ENCODE results near the gene SMPD3. TPM values are rescaled to one million over a fixed set of nuclear protein-coding genes. Genes with fewer than 3 reads are reported as not detected.

SMPD3 gene
- total RNA-seq, 4 donors from 2014 or later, result 51.1 to 168 (median 68.9) TPM

GRCh38 chr16:68368301-68368888 is 79.9 kb downstream of the SMPD3 start:
- Histone ChIP-seq H3K4me1 (no peaks in the 10 kb centered on the region), H3K36me3 (no peaks in the 10 kb centered on the region), H3K27me3 (peaks cover 6% of the 10 kb centered on the region), H3K4me3 (no peak overlapping the region), H3K9me3 (no peaks in the 10 kb centered on the region), H3K27ac (no peak overlapping the region)
- no peak for DNase-seq
- intact Hi-C loops (cut with DNase I; ENCODE audit: low total_unique reads) (no loop called here), in situ Hi-C loops (cut with MboI; ENCODE audit: low pct_ligation_motif_present in 1 of 4, low pct_unique_long_range_greater_than_20kb in 1 of 4, low sequenced_read_pairs in 3 of 4) (no loop called here)
- TF ChIP-seq POLR2A (IDR thresholded peaks at IDR 0.05) (no peak), POLR2AphosphoS5 (IDR thresholded peaks at IDR 0.05) (no peak), EP300 (IDR thresholded peaks at IDR 0.05; ENCODE audit: low read depth) (no peak)
- TF ChIP-seq, protein P1, sequence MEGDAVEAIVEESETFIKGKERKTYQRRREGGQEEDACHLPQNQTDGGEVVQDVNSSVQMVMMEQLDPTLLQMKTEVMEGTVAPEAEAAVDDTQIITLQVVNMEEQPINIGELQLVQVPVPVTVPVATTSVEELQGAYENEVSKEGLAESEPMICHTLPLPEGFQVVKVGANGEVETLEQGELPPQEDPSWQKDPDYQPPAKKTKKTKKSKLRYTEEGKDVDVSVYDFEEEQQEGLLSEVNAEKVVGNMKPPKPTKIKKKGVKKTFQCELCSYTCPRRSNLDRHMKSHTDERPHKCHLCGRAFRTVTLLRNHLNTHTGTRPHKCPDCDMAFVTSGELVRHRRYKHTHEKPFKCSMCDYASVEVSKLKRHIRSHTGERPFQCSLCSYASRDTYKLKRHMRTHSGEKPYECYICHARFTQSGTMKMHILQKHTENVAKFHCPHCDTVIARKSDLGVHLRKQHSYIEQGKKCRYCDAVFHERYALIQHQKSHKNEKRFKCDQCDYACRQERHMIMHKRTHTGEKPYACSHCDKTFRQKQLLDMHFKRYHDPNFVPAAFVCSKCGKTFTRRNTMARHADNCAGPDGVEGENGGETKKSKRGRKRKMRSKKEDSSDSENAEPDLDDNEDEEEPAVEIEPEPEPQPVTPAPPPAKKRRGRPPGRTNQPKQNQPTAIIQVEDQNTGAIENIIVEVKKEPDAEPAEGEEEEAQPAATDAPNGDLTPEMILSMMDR (IDR thresholded peaks at IDR 0.05), result no peak
- 59 to 65% methylated on average over 3 to 12 of the region's 12 CpGs for WGBS, 2 donors (ENCODE audit: low coverage in 1 of 2)

GRCh38 chr16:68367891-68368290 is 80.4 kb downstream of the SMPD3 start:
- TF ChIP-seq, protein P1 (IDR thresholded peaks at IDR 0.05), result no peak
- TF ChIP-seq POLR2AphosphoS5 (IDR thresholded peaks at IDR 0.05), result no peak
- no peak for TF ChIP-seq EP300 (IDR thresholded peaks at IDR 0.05; ENCODE audit: low read depth)
- TF ChIP-seq POLR2A (IDR thresholded peaks at IDR 0.05), result no peak
- H3K9me3 ChIP-seq, result no peaks in the 10 kb centered on the region
- in situ Hi-C loops (cut with MboI; ENCODE audit: low pct_ligation_motif_present in 1 of 4, low pct_unique_long_range_greater_than_20kb in 1 of 4, low sequenced_read_pairs in 3 of 4), result no loop called here
- no peak overlapping the region for H3K4me3 ChIP-seq
- WGBS, 2 donors (ENCODE audit: low coverage in 1 of 2), result 92% methylated on average over 14 of the region's 14 CpGs; no CpG with 5 or more reads in 1 of the 2 donors
- H3K27me3 ChIP-seq, result peaks cover 6% of the 10 kb centered on the region
- no peak for DNase-seq
- intact Hi-C loops (cut with DNase I; ENCODE audit: low total_unique reads), result no loop called here
- no peaks in the 10 kb centered on the region for H3K4me1 ChIP-seq
- no peaks in the 10 kb centered on the region for H3K36me3 ChIP-seq
- H3K27ac ChIP-seq, result no peak overlapping the region

GRCh38 chr16:68367440-68367839 is 80.9 kb downstream of the SMPD3 start:
- H3K4me3 ChIP-seq, result no peak overlapping the region
- intact Hi-C loops (cut with DNase I; ENCODE audit: low total_unique reads) (no loop called here), in situ Hi-C loops (cut with MboI; ENCODE audit: low pct_ligation_motif_present in 1 of 4, low pct_unique_long_range_greater_than_20kb in 1 of 4, low sequenced_read_pairs in 3 of 4) (no loop called here)
- H3K4me1 ChIP-seq, result no peaks in the 10 kb centered on the region
- WGBS, 2 donors (ENCODE audit: low coverage in 1 of 2), result 67 to 85% methylated on average over 3 to 20 of the region's 20 CpGs
- peaks cover 6% of the 10 kb centered on the region for H3K27me3 ChIP-seq
- TF ChIP-seq, protein P1 (IDR thresholded peaks at IDR 0.05), result no peak
- TF ChIP-seq POLR2AphosphoS5 (IDR thresholded peaks at IDR 0.05) (no peak), EP300 (IDR thresholded peaks at IDR 0.05; ENCODE audit: low read depth) (no peak), POLR2A (IDR thresholded peaks at IDR 0.05) (no peak)
- no peaks in the 10 kb centered on the region for H3K36me3 ChIP-seq
- H3K9me3 ChIP-seq, result no peaks in the 10 kb centered on the region
- no peak overlapping the region for H3K27ac ChIP-seq
- DNase-seq, result no peak

- in situ Hi-C loops (cut with MboI; ENCODE audit: low pct_ligation_motif_present in 1 of 4, low pct_unique_long_range_greater_than_20kb in 1 of 4, low sequenced_read_pairs in 3 of 4), result no loop called here
- intact Hi-C loops (cut with DNase I; ENCODE audit: low total_unique reads), result no loop called here
- TF ChIP-seq, protein P1 (IDR thresholded peaks at IDR 0.05), result peak in 4 of 5 experiments; percentile 45 to 67 (median 46)
- TF ChIP-seq EP300 (IDR thresholded peaks at IDR 0.05; ENCODE audit: low read depth), result no peak
- 46 to 51% methylated on average over 4 to 13 of the region's 13 CpGs for WGBS, 2 donors (ENCODE audit: low coverage in 1 of 2)
- Histone ChIP-seq H3K9me3 (no peaks in the 10 kb centered on the region), H3K27ac (no peak overlapping the region), H3K27me3 (peaks cover 6% of the 10 kb centered on the region), H3K4me3 (no peak overlapping the region), H3K36me3 (no peaks in the 10 kb centered on the region), H3K4me1 (no peaks in the 10 kb centered on the region)
- peak; percentile 56 for DNase-seq
These were observed 81.3 kb downstream of the SMPD3 start for GRCh38 chr16:68367030-68367429.
